Stimulated activated CD8-positive, alpha-beta memory T cell treated with anti-CD3 and anti-CD28 coated beads, Interleukin-4, amount 100 ng/mL, for 24 hours (primary cell): ENCODE data around the gene P3H2.
"Not testable (repeated sequence)": the region's sequence is repeated elsewhere in the genome, so short reads cannot be mapped to it uniquely, and the experiment has no call there.

Source experiments
- DNase-seq: peaks from one replicate; pipeline ENCODE4 v3.0.0-alpha.2; 2020; ENCODE audit warnings: low read depth

P3H2 gene

GRCh38 chr3:190083635-190084034, 37.1 kb downstream of the P3H2 start:
- no peak for DNase-seq

- DNase-seq: no peak
Observed at GRCh38 chr3:190081389-190081788, 39.3 kb downstream of the P3H2 start.

GRCh38 chr3:190079173-190079572, 41.5 kb downstream of the P3H2 start:
- DNase-seq: not testable (repeated sequence)

- no peak for DNase-seq
Observed at GRCh38 chr3:190077395-190078045, 43.2 kb downstream of the P3H2 start.

- no peak for DNase-seq
Observed at GRCh38 chr3:190076601-190077394, 43.9 kb downstream of the P3H2 start.

GRCh38 chr3:190076136-190076535, 44.6 kb downstream of the P3H2 start:
- DNase-seq: no peak

GRCh38 chr3:190074817-190075216, 45.9 kb downstream of the P3H2 start:
- DNase-seq: no peak

- no peak for DNase-seq
Observed at GRCh38 chr3:190073264-190074008, 47.3 kb downstream of the P3H2 start.

- DNase-seq: no peak
Observed at GRCh38 chr3:190072856-190073255, 47.8 kb downstream of the P3H2 start.

- DNase-seq: not testable (repeated sequence)
Observed at GRCh38 chr3:190071921-190072320, 48.8 kb downstream of the P3H2 start.

GRCh38 chr3:190070622-190071347, 49.9 kb downstream of the P3H2 start:
- DNase-seq: no peak

- no peak for DNase-seq
Observed at GRCh38 chr3:190065204-190065603, 55.5 kb downstream of the P3H2 start.

GRCh38 chr3:190064659-190065058, 56.0 kb downstream of the P3H2 start:
- no peak for DNase-seq

GRCh38 chr3:190064112-190064511, 56.6 kb downstream of the P3H2 start:
- DNase-seq: no peak

- DNase-seq: no peak
Observed at GRCh38 chr3:190063490-190063889, 57.2 kb downstream of the P3H2 start.

- DNase-seq: no peak
Observed at GRCh38 chr3:190060192-190060775, 60.4 kb downstream of the P3H2 start.

- no peak for DNase-seq
Observed at GRCh38 chr3:190059242-190059590, 61.5 kb downstream of the P3H2 start.

- DNase-seq: no peak
Observed at GRCh38 chr3:190058521-190059241, 62.0 kb downstream of the P3H2 start.

- no peak for DNase-seq
Observed at GRCh38 chr3:190056742-190057141, 64.0 kb downstream of the P3H2 start.

GRCh38 chr3:190055773-190056172, 64.9 kb downstream of the P3H2 start:
- no peak for DNase-seq
